AG04449 (cell line): Measurements from ENCODE around the gene SPHK2.

ENCODE experiments used
- CTCF ChIA-PET: fragments of 350-600 bp; formaldehyde crosslinking; extraction: SDS; loops from one replicate; lab custom pipeline; 2021; ENCODE audit warnings: antibody characterized with exemption; lab: Yijun Ruan, JAX
- POLR2A ChIA-PET: fragments of 400-600, 350-600 bp; formaldehyde crosslinking; extraction: SDS; loops from one replicate; lab custom pipeline; 2020; ENCODE audit warnings: antibody characterized with exemption, inconsistent platforms; lab: Yijun Ruan, JAX
- DNase-seq: peaks from one replicate; pipeline ENCODE4 v3.0.0-alpha.2; 2010; ENCODE audit warnings: low read depth, low spot score
- H3K4me3 ChIP-seq: 2 replicates; pipeline ENCODE4 v1.5.1; 2011; ENCODE audit warnings: low read depth, mild to moderate bottlenecking, control low read depth, low read length
- CTCF ChIP-seq: IDR thresholded peaks from one replicate; pipeline ENCODE4 v1.5.1; 2011; ENCODE audit warnings: mild to moderate bottlenecking, moderate library complexity, low read length, control low read depth, inconsistent platforms; ENCODE audit not compliant: insufficient read depth; ENCODE audit errors: missing control alignments

Gene SPHK2

GRCh38 chr19:48609571-48610108 is 9.7 kb upstream of the SPHK2 start:
- DNase-seq = no peak
- no peak overlapping the region for H3K4me3 ChIP-seq
- ChIA-PET CTCF (interaction anchor here (0.8 to 5.8 kb wide), 11 partner anchors 8 to 291 kb away, joined by 3 to 36 read pairs (median 7); partner anchors contain the start of genes RPL18 and SPHK2), POLR2A (interaction anchor here (2.8 kb wide), 1 partner anchor 9 kb away, joined by 28 read pairs; the partner anchor contains the start of genes RPL18 and SPHK2)
- no peak for TF ChIP-seq CTCF

- no peak for DNase-seq
- CTCF ChIA-PET = interaction anchor here (0.9 kb wide), 1 partner anchor 23 kb away, joined by 3 read pairs; no protein-coding TSS in a partner anchor
- no peak overlapping the region for H3K4me3 ChIP-seq
- no peak for TF ChIP-seq CTCF
- POLR2A ChIA-PET = interaction anchor here (0.6 kb wide), 1 partner anchor 38 kb away, joined by 3 read pairs; no protein-coding TSS in a partner anchor
Observed at GRCh38 chr19:48611872-48612271, 7.4 kb upstream of the SPHK2 start.

DNA sequence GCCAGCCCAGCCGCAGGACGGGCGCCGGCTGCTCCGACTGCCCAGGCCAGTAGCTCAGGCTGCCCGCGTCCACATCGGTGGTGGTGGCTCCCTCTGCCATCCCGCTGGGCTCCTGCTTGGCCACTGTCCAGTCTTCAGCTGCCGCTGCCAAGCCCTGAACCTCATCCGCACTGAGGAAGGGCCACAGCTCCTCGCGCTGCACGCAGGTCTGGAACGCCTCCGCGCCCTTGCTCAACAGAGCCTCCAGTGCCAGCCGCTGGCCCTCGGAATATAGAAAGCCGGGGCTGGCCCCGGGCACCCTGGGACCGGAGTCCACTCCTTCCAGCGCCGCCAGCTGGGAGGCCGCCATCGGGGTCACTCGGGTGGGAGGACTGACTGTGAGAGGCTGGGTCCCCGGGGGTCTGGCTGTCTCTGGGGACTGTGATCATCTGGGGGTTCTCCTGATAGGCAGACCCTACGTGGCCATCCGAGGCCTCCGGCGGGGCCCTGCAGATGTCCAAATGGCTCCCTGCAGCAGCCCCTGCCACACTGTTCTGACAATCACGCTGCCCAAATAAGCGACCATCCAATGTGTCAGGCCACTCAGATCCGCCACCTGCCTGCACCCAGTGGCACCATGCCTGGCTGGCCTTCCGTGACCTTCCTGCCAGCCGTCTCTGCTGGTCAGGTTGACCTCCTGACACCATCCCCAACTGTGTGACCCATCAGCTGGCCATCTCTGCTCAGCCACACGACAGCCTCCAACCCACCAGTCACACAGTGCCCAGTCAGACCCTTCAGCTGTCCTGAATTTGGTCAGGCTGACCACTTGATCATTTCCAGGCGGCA is 6.1 kb upstream of the SPHK2 start:
- H3K4me3 ChIP-seq = no peak overlapping the region
- no peak for TF ChIP-seq CTCF
- CTCF ChIA-PET = interaction anchor here (1.3 kb wide), 1 partner anchor 24 kb away, joined by 5 read pairs; no protein-coding TSS in a partner anchor
- no peak for DNase-seq
- POLR2A ChIA-PET = interaction anchor here (0.5 to 0.9 kb wide), 2 partner anchors 45 to 95 kb away, joined by 3 read pairs; no protein-coding TSS in a partner anchor

- POLR2A ChIA-PET = interaction anchor here (0.5 to 0.9 kb wide), 3 partner anchors 10 to 96 kb away, joined by 3 to 5 read pairs (median 3); no protein-coding TSS in a partner anchor
- H3K4me3 ChIP-seq = no peak overlapping the region
- no peak for DNase-seq
- no peak for TF ChIP-seq CTCF
- CTCF ChIA-PET = interaction anchor here (1.3 kb wide), 1 partner anchor 25 kb away, joined by 5 read pairs; no protein-coding TSS in a partner anchor
Observed at GRCh38 chr19:48613852-48614435, 5.4 kb upstream of the SPHK2 start.

GRCh38 chr19:48614436-48615230 is 4.7 kb upstream of the SPHK2 start, which contains the start of gene FAM83E:
Gene FAM83E, minus strand, starts transcription at chr19:48615076. Its CDS starts 1,704 bp downstream, at chr19:48613372.
- CTCF ChIA-PET = interaction anchor here (1.0 to 6.1 kb wide), 5 partner anchors 9 to 173 kb away, joined by 3 to 22 read pairs (median 5); no protein-coding TSS in a partner anchor
- POLR2A ChIA-PET = interaction anchor here (0.9 kb wide), 2 partner anchors 9 to 46 kb away, joined by 3 to 5 read pairs; no protein-coding TSS in a partner anchor
- no peak within 1 kb of the TSS for H3K4me3 ChIP-seq
- no peak for TF ChIP-seq CTCF
- DNase-seq = no peak
